Measurements from ENCODE around the gene NPPC. TPM values are rescaled to one million over a fixed set of nuclear protein-coding genes. Genes with fewer than 3 reads are reported as not detected.

The NPPC gene
- total RNA-seq, 3 donors from 2014 or later (not counting 1 experiment from before 2014, with no cell fraction given), result not detected

- Histone ChIP-seq H3K27me3 (ENCODE audit: control insufficient read depth, insufficient read depth, low read length) (no peaks in the 10 kb centered on the region), H3K4me1 (ENCODE audit: control insufficient read depth, insufficient read depth, low read length) (no peaks in the 10 kb centered on the region), H3K9me3 (ENCODE audit: control insufficient read depth, insufficient read depth, low read length) (no peaks in the 10 kb centered on the region), H3K27ac (ENCODE audit: low read length) (no peak overlapping the region), H3K36me3 (ENCODE audit: control insufficient read depth, insufficient read depth, low read length) (no peaks in the 10 kb centered on the region), H3K4me3 (ENCODE audit: low read length) (no peak overlapping the region)
- Mint-ChIP-seq H3K27ac (no peak overlapping the region), H3K4me1 (no peaks in the 10 kb centered on the region), H3K27me3 (ENCODE audit: low read depth in 2 of 2) (peaks cover 9 to 17% of the 10 kb centered on the region in 2 donors), H3K9me3 (no peaks in the 10 kb centered on the region), H3K4me3 (no peak overlapping the region), H3K36me3 (no peaks in the 10 kb centered on the region)
- 91% methylated on average over 15 of the region's 15 CpGs for WGBS (ENCODE audit: insufficient coverage)
- intact Hi-C loops (cut with micrococcal nuclease), result no loop called here
- TF ChIP-seq CTCF (IDR thresholded peaks at IDR 0.05), result no peak
- DNase-seq (no peak), ATAC-seq (no peak)
Measured at GRCh38 chr2:231877533-231878456, 48.4 kb downstream of the NPPC start.

DNA sequence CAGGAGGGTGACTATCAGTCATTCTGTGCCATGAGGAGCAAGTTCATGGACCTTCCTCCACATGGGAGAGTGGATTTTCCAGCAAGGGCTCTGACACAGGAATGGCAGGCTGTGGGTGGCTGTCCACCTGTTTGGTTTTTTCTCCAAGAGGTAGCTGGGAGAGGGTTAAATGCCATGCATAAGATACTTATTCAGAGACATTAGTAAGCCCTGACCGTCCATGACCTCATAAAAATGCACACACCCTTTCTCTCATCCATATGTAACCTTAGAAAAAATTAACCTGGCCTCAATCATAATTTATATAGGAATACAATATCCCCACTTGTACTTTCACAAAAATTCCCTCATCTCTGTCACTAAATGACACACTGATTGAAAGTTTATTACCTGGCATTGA is 51.3 kb downstream of the NPPC start:
- 86% methylated on average over 1 of the region's 1 CpG for WGBS (ENCODE audit: insufficient coverage)
- no peaks in the 10 kb centered on the region for H3K4me1 Mint-ChIP-seq

More for the DNA sequence above, 51.3 kb downstream of the NPPC start:
- intact Hi-C loops (cut with micrococcal nuclease), result no loop called here
- H3K4me3 Mint-ChIP-seq, result no peak overlapping the region
- H3K9me3 Mint-ChIP-seq, result peaks cover 0 to 2% of the 10 kb centered on the region in 2 donors
- Histone ChIP-seq H3K27ac (ENCODE audit: low read length) (no peak overlapping the region), H3K27me3 (ENCODE audit: control insufficient read depth, insufficient read depth, low read length) (no peaks in the 10 kb centered on the region), H3K36me3 (ENCODE audit: control insufficient read depth, insufficient read depth, low read length) (no peaks in the 10 kb centered on the region), H3K9me3 (ENCODE audit: control insufficient read depth, insufficient read depth, low read length) (no peaks in the 10 kb centered on the region), H3K4me3 (ENCODE audit: low read length) (no peak overlapping the region), H3K4me1 (ENCODE audit: control insufficient read depth, insufficient read depth, low read length) (no peaks in the 10 kb centered on the region)
- ATAC-seq (no peak), DNase-seq (no peak)
- no peaks in the 10 kb centered on the region for H3K36me3 Mint-ChIP-seq
- no peak overlapping the region for H3K27ac Mint-ChIP-seq
- no peak for TF ChIP-seq CTCF (IDR thresholded peaks at IDR 0.05)
- peaks cover 2 to 13% of the 10 kb centered on the region in 2 donors for H3K27me3 Mint-ChIP-seq (ENCODE audit: low read depth in 2 of 2)

Other genes starting within 250 kb of the NPPC start
- 1,000 to 10,000 TPM; 1,245 to 1,643 (median 1,314) TPM for gene PTMA, start 217.9 kb downstream of the NPPC start, total RNA-seq
- gene PDE6D, start 145.1 kb downstream of the NPPC start, total RNA-seq, result 10 to 100 TPM; 21.6 to 29.2 (median 22.8) TPM
- gene COPS7B, start 140.0 kb downstream of the NPPC start, total RNA-seq, result 10 to 100 TPM; 44.2 to 59.9 (median 53.9) TPM
- 10 to 100 TPM; 56.4 to 63.6 (median 59.4) TPM for gene DIS3L2, start 35.3 kb upstream of the NPPC start, total RNA-seq